Pulmonary artery endothelial cell (primary cell): Measurements from ENCODE around the gene GMPPA. TPM values are rescaled to one million over a fixed set of nuclear protein-coding genes. Genes with fewer than 3 reads are reported as not detected.

Experiments
- DNase-seq: peaks from one replicate; pipeline ENCODE4 v3.0.0-alpha.2; 2011; ENCODE audit warnings: low read depth, low spot score
- total RNA-seq: library from RNA; depleted of rRNA; stranded (reverse); fragments of >200 nt; gene quantifications from 2 replicates; pipeline ENCODE4 v1.2.3, GENCODE V29; 2014

Gene GMPPA
- total RNA-seq, 1 donor from 2014 or later: 44.5 TPM

- DNase-seq: no peak
These were observed 31.0 kb upstream of the GMPPA start for GRCh38 chr2:219467736-219468075.

DNA sequence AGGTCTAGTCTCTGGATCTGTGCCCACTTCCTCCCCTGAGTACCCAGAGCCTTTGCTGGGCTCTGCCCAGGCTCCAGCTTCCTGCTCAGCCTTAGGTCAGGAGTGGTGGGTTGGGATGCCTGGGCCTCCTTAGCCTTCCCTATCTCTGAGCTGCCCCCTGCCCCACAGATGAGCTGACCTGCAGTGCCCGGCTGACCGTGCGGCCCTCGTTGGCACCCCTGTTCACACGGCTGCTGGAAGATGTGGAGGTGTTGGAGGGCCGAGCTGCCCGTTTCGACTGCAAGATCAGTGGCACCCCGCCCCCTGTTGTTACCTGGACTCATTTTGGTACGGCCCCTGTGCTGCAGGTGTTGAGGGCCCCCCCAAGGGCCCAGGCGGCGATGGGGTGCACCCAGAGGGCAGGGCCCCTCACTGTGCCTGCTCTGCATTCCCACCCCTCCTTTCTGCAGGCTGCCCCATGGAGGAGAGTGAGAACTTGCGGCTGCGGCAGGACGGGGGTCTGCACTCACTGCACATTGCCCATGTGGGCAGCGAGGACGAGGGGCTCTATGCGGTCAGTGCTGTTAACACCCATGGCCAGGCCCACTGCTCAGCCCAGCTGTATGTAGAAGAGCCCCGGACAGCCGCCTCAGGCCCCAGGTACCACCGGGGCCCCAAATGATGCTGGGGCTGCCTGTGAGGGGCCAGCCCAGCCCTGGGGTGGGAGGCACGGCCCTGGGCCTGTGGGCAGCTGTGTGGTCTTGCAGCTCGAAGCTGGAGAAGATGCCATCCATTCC lies 30.1 kb upstream of the GMPPA start:
- DNase-seq: no peak

GRCh38 chr2:219469186-219469724 lies 29.4 kb upstream of the GMPPA start:
- no peak for DNase-seq

- no peak for DNase-seq
These were observed 28.3 kb upstream of the GMPPA start for GRCh38 chr2:219470429-219470828.

DNA sequence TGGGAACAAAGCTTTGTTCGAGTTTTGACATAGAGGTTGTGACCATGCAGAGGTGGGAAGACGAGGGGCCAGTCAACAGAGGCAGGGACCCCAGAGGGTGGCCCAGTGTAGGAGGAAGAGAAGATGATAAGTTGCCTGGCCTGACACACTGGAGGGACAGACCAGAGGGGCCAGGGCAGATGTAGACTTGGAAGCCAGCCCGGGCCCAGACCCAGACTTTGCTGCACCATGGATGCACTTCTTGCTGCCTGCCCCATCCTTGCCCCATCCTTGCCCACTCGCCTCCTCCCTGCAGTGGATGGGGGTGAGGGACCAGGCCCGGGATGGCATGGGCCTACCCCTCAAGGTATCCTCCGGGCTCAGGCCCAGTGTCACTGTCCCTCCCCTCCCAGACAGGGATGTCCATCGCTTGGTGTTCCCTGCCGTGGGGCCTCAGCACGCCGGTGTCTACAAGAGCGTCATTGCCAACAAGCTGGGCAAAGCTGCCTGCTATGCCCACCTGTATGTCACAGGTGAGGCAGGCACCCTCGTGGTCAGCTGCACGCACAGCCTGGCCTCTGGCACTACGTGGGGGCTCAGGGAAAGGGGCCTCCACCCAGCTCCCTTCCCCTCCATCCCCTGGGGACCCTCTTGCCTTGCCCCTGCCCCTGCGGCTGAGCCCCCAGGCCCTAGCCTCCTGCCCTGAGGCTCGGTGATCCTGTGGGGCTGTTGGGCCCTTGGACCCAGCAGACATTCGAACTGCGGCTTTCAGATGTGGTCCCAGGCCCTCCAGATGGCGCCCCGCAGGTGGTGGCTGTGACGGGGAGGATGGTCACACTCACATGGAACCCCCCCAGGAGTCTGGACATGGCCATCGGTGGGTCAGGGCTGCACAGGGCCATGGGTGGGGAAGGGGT lies 27.0 kb upstream of the GMPPA start:
- no peak for DNase-seq

- DNase-seq: no peak
These were observed 26.0 kb upstream of the GMPPA start for GRCh38 chr2:219472629-219473187.

- no peak for DNase-seq
These were observed 25.2 kb upstream of the GMPPA start for GRCh38 chr2:219473511-219473910.

- no peak for DNase-seq
These were observed 24.2 kb upstream of the GMPPA start for GRCh38 chr2:219474285-219475060.

- DNase-seq: no peak
These were observed 23.4 kb upstream of the GMPPA start for GRCh38 chr2:219475278-219475677.

DNA sequence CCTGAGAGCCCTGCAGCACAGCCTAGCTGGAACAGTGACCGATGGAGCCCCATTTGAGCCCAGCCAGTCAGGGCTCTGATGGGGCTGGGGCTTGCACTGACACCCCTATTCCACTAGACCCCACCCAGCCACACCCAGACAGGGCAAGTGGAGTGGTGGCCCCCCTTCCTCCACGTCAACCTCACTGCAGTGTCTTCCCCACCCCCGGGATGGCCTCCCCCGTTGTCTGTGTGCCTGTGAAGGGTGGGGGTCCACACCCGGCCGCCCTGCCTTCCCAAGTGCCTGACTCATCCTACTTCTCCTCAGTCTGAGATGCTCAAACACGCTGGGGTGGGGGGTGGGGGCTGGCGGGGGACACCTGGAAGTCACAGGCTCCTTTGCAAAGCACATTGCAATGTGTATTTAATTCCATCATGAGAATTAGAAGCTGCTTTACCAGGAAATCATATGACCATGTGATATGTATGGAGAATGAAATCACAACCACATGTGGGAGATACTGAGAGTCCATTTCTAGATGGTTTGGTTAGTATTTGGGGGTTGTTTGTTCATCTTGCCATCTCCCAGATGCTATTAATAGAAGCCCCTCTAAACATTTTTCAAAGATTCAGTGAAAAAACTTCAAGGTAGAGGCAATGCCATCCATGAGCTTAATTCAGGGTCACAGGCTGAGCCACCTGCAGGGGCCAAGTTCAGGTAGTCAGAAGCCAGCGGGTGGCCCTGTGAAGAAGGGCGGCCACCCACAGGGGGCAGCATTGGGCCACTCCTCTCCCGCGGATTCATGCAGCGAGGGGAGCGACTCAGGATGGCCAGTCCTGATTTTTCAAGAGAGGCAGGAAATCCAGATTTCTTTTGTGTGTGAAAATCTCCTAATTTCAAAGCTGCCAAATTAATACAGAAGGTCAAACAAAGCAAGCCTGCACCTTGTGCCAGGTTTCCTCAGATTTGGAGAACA lies 22.7 kb upstream of the GMPPA start:
- no peak for DNase-seq

DNA sequence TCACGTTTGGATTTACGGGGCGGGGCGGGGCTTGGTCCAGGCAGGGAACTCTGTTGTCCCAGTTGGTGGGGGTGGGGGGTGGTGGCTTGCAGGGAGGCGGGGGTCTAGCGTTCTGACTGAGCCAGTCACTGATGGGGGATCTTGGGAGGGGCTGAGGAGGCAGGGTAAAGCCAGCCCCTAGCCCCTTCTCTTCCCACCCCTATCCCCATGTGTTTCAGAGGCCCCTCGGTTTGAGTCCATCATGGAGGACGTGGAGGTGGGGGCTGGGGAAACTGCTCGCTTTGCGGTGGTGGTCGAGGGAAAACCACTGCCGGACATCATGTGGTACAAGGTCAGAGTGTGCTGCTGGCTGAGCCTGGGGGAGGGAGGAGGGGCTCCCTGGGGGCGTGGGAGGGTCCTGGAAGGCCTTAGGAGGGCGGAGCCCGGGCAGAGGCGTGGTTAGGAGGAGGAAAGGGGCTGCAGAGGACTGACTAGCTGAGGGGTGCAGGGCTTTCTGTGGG lies 22.0 kb upstream of the GMPPA start:
- DNase-seq: no peak

- DNase-seq: no peak
These were observed 21.5 kb upstream of the GMPPA start for GRCh38 chr2:219477179-219477578.

DNA sequence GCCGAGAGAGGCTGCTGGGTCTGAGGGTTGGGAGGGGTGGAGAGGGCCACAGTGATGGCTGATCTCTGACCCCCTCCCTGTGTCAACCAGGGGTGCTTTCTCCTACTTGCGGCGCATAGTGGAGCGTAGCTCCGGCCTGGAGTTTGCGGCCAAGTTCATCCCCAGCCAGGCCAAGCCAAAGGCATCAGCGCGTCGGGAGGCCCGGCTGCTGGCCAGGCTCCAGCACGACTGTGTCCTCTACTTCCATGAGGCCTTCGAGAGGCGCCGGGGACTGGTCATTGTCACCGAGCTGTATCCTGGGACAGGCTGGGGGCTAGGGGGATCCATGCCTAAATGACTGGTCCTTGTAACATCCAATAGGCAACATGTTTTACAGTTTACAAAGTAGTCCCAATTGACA lies 20.9 kb upstream of the GMPPA start:
- DNase-seq: no peak

GRCh38 chr2:219478916-219479315 lies 19.8 kb upstream of the GMPPA start:
- no peak for DNase-seq

GRCh38 chr2:219480004-219480403 lies 18.7 kb upstream of the GMPPA start:
- no peak for DNase-seq

DNA sequence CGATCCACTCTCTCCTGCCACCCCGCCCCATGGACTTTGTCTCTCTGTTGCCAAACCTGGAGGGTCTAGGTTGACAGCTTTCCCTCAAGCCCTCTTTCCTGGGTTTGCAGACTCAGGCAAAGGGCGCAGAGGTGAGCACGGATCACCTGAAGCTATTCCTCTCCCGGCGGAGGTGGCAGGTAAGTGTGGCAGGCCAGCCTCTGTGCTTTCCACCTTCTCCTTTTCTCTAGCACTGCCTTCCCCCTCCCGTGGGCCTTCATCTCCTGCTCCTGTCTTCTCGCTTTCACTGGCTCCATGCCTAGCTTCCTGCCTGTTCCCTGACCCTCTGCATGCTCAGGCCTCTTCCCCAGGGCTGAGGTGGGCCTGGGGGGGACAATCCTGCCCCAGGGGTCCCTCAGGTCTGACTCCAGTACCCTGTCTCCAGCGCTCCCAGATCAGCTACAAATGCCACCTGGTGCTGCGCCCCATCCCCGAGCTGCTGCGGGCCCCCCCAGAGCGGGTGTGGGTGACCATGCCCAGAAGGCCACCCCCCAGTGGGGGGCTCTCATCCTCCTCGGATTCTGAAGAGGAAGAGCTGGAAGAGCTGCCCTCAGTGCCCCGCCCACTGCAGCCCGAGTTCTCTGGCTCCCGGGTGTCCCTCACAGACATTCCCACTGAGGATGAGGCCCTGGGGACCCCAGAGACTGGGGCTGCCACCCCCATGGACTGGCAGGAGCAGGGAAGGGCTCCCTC lies 15.9 kb upstream of the GMPPA start:
- DNase-seq: no peak

DNA sequence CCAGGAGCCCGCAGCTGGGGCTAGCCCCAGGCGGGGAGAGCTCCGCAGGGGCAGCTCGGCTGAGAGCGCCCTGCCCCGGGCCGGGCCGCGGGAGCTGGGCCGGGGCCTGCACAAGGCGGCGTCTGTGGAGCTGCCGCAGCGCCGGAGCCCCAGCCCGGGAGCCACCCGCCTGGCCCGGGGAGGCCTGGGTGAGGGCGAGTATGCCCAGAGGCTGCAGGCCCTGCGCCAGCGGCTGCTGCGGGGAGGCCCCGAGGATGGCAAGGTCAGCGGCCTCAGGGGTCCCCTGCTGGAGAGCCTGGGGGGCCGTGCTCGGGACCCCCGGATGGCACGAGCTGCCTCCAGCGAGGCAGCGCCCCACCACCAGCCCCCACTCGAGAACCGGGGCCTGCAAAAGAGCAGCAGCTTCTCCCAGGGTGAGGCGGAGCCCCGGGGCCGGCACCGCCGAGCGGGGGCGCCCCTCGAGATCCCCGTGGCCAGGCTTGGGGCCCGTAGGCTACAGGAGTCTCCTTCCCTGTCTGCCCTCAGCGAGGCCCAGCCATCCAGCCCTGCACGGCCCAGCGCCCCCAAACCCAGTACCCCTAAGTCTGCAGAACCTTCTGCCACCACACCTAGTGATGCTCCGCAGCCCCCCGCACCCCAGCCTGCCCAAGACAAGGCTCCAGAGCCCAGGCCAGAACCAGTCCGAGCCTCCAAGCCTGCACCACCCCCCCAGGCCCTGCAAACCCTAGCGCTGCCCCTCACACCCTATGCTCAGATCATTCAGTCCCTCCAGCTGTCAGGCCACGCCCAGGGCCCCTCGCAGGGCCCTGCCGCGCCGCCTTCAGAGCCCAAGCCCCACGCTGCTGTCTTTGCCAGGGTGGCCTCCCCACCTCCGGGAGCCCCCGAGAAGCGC lies 15.0 kb upstream of the GMPPA start:
- no peak for DNase-seq
